COR-L47 (cell line): Measurements from ENCODE around the gene P2RY13.

Experiments
- DNase-seq: peaks from one replicate; lab custom pipeline; 2025; lab: John Stamatoyannopoulos, UW

The P2RY13 gene

GRCh38 chr3:151320131-151320530 lies 9.2 kb downstream of the P2RY13 start:
- no peak for DNase-seq

DNA sequence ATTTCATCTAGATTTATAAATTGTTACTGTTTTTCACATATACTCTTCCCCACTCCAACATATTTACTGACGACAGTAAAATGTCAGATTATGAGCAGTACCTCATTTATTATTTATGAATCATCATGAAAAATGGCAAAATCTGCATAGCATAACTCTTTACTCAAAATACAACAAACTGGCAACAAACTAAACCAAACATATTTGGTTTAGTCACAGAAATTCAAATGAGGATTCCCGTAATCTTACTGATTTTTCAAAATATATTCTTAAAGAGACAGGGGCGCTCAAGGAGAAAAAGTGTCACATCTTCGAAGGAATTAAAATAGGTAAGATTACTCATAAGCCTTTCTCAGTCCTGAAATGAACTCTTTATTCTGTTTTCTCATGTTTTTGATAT lies 9.7 kb downstream of the P2RY13 start:
- no peak for DNase-seq

GRCh38 chr3:151318991-151319390 lies 10.4 kb downstream of the P2RY13 start:
- no peak for DNase-seq

- DNase-seq = no peak
These were observed 11.0 kb downstream of the P2RY13 start for GRCh38 chr3:151318313-151318712.

DNA sequence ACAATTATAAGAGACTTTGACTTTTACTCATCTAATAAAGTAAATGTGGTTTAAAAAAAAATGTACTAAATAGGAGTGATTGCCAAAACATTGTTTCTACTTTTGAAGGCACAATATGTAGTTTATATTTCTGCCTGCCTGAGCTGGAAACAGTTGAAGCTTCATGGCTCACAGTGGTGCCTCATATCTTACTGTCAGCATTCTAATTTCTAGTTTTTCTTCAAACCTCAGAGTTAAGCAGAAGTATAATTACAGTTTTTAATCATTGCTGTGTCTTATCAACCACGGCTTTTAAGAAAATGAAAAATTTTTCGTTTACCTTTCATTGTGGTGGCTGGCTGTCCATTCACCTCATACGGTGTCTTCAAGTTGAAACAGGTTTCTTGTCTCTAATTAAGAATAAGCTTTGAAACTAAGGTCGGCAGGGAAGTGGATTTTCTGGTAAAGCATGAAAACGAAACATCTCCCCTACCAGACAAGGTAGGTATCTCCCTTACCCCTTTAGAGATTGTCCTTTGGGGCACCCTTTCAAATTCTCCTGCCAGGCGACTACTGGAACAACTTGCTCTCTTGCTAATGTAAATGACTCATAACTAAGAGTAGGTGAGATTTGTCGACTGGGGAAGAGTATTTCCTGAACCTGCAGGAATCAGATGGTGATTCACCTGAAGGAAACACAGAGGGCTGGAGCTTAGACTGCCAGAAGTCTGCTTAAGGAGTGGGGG lies 12.9 kb downstream of the P2RY13 start, which contains the start of gene GPR87:
GPR87 (minus strand) TSS at position 554 of the 725 bp plus-strand sequence. CDS start 16,720 bp downstream, outside the sequence.
- no peak for DNase-seq

DNA sequence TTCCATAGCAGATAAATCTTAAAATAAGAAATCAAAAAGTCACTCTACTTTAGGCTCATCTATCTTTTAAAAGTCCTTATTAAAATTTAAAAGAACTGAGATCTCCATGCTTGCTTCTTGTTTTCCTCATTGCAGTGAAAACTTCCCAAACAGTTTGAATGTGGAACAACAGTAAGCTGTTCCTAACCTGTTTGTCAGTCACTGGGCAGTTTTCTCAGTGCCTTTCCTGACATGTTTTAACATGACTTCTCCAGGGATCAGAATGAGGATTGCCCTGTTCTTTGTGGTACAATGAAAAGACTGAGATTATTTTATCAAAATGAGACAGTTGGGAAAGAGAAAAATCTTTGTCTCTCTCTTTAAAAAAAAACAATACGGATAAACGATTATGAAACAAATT lies 13.5 kb downstream of the P2RY13 start:
- DNase-seq = no peak

DNA sequence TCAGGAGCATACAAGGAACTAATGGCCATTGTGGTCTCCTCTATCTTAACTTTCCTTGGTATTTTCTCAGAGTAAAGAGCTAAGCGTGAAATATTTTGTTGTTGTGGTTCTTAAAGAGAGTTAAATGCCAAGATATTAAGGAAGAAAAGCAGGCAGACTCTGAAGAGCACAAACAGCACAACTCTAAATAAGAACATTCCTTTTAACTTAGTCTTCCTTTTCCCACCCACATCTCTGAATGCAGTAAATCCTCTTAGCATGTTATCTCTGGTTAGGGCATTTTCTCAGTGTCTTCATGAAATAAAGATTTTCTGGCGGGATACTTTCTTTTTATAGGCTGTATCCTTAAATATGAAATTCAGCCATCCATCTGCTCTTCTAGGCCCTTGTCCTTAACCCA lies 14.2 kb downstream of the P2RY13 start:
- DNase-seq = no peak

- no peak for DNase-seq
These were observed 14.8 kb downstream of the P2RY13 start for GRCh38 chr3:151314593-151314992.

GRCh38 chr3:151314137-151314536 lies 15.2 kb downstream of the P2RY13 start:
- no peak for DNase-seq

GRCh38 chr3:151312972-151313371 lies 16.4 kb downstream of the P2RY13 start:
- DNase-seq = no peak

DNA sequence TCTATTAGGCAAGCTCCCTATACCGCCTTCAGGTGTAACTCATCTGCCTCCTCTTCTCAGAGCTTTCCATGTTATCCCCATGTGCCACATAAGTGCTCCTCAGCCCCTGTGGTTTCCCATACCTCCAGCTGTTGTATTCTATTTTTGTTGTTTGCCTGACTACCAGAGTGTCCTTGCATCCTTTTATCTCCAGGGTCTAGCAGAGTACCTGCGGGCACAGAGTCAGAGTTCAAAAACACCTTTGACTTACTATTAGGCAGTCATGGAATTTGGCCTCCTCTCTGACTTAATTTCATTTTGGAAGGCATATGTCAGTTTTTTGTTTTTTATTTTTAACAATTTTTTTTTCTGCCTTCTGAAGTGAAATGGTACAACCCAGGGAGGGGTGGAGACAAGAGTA lies 19.8 kb downstream of the P2RY13 start:
- no peak for DNase-seq

- no peak for DNase-seq
These were observed 21.5 kb downstream of the P2RY13 start for GRCh38 chr3:151307583-151308488.

DNA sequence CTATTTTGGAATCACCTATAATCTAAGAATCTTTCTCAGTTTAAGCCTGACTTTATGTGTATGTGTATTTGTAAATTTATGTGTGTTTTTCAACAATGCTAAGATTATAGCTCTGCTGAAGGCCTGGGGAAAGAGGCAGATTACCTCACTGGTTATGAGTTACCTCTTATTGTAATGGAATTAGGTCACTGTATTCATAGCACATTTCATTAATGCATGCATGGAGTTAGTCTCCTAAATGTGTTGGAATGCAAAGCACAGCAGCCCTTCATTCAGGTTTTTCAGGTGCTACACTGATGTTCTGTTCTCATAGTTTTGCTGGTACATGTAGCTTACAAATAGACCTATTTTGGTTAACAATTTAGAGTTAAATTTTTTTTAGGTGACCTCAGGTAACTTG lies 22.2 kb downstream of the P2RY13 start:
- no peak for DNase-seq

DNA sequence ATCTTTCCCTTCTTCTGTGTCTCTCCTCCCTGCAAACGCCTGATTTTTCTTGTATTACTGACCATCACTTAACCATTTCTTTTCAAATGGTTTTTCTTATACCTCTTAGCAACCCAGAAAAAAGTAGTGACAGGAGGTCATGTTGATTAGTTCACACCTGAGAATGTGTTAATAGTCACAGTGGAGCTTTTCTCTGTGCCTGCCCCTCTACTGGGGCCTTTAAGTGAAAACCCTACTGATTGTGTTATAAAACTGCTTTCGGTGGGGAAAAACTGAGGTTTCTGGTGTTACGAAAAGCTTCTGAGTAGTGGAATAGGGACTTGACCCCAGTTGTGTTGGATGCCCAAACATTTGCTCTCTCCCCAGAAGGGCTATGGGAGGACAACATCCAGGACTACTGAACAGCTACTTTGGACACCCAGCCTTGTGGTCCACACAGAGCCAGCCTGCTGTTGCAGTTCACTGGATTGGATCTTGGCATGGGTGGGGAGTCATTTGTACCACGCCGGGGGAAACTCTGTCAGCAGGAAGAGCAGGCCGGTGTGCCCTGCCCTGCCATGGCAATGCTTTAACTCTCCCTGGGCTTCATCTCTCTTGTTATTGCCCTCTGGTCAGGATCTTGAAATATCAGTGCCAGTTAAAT lies 23.1 kb downstream of the P2RY13 start:
- no peak for DNase-seq

DNA sequence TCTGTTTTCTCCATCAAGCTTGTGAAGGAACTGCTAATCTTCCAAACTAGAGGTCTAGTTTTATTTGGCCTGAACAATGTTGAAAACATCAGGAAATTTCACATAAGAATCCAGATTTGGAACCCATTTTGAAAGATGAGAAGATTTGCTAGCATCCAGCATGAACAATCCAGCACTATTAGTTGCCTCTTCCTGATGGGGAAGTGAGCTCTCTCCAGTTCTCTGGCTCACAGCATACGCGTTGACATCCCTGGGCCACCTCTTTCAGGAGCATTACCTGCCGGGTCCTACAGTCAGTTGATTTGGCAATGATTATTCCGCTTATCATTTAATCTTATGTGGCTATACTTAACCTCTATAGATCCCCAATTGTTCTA lies 23.6 kb downstream of the P2RY13 start:
- no peak for DNase-seq

DNA sequence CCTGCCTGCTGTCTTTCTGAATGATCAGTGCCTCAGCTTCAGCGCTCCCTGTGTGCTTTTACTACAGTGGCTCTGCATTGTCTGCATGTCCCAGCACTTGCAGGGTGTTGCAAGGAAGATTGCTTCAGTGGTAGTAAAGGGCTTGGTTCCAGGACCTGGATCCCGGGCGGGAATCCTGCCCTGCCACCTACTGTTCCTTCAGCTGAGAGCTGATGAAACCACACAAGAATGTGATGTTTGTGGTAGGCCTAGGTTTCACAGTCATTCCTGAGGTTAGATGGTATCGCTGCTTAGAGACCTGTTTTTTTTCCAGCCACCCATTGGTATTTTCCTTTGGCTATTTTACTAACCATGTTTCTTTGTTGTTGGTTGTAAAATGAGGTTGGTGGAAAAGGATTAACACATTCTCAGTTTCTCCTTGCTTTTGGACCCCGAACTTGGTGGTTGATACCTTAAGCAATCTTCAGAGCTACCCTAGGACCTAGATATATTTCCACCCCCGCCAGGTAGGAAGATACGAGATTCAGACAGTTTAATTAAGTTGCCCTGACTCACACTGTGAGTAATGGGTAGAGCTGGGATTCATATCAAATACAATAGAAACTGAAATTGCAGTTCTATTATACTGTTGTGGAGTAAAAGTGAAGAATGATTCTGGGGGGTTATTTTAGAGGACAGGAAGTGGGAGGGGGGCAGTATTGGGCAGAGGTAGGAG lies 24.1 kb downstream of the P2RY13 start:
- no peak for DNase-seq

- no peak for DNase-seq
These were observed 25.6 kb downstream of the P2RY13 start for GRCh38 chr3:151303751-151304150.

GRCh38 chr3:151301787-151302186 lies 27.6 kb downstream of the P2RY13 start:
- DNase-seq = no peak

GRCh38 chr3:151300539-151300938 lies 28.8 kb downstream of the P2RY13 start:
- no peak for DNase-seq

DNA sequence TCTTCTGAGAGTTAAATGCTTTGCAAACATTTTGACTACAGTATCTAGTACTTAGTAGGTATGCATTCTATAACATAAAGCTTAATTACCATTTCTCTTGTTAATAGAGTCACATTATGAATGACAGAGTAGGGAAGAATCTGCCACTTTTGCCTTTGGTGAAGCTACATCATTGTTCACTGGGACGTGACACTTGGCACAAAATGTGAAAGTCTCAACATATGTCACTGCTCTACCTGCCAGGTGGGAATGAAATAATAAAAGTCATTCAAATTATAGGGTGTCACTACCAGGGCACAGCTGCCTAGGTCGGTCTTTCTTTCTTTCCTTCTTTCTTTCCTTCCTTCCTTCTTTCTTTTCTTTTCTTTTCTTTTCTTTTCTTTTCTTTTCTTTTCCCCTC lies 30.3 kb downstream of the P2RY13 start:
- DNase-seq = no peak

GRCh38 chr3:151297429-151297828 lies 31.9 kb downstream of the P2RY13 start:
- DNase-seq = no peak

DNA sequence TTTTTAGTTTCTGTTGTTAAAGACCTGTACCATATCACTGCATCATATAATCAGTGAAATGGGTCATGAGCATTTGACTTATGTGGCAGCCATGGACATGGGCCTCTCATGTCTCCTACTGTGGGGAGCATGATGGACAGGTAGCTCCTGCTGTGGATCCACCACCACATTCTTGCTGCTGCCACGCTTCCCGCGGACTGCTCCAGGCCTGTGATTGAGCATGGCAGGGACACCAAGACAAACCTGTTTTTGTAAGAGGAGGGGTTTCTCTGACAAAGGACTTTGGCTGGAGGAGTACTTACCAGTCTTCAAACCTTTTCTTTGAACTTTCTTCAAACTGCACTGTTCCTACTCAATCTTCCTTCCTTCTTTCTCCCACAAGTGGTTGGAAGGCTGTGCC lies 33.1 kb downstream of the P2RY13 start:
- no peak for DNase-seq
